Body of pancreas (tissue), 4 donors: ENCODE data around the gene DAP.

Source experiments
- POLR2A ChIP-seq, 3 donors: fragments of 450-650 bp; IDR thresholded peaks; one replicate each; pipeline ENCODE4 v1.6.1; 2016; ENCODE audit warnings: antibody characterized with exemption in 3 of 3, mild to moderate bottlenecking in 2 of 3
- TF ChIP-seq, protein P1 (sequence below), 7 experiments: fragments of 450-650 bp in 4 of 7; fragments of 200-600 bp in 3 of 7; sonication (generic) in 3 of 7; IDR thresholded peaks; one replicate each; pipeline ENCODE4 v1.5.1; 2016 to 2019; ENCODE audit warnings: antibody characterized with exemption in 7 of 7

DNA sequence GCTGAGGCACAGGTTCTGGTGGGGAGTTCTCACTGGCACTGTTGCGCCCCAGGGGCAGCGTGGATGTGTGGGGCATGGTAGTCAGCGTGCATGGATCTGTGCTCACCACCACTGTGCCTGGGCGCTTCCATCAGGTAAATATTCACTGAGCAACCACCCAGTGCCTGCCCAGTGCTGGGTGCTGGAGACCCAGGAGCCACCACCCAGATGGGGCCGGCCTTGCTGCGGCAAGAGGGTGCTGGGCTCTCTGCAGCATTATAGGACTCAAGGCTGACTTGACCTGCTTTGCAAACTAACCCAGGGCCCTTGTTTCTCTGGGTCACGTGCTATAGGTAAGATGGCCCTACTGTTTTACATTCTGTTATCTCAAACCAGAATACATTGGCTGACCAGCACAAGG, 60.5 kb downstream of the DAP start:
- TF ChIP-seq, protein P1, sequence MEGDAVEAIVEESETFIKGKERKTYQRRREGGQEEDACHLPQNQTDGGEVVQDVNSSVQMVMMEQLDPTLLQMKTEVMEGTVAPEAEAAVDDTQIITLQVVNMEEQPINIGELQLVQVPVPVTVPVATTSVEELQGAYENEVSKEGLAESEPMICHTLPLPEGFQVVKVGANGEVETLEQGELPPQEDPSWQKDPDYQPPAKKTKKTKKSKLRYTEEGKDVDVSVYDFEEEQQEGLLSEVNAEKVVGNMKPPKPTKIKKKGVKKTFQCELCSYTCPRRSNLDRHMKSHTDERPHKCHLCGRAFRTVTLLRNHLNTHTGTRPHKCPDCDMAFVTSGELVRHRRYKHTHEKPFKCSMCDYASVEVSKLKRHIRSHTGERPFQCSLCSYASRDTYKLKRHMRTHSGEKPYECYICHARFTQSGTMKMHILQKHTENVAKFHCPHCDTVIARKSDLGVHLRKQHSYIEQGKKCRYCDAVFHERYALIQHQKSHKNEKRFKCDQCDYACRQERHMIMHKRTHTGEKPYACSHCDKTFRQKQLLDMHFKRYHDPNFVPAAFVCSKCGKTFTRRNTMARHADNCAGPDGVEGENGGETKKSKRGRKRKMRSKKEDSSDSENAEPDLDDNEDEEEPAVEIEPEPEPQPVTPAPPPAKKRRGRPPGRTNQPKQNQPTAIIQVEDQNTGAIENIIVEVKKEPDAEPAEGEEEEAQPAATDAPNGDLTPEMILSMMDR (IDR thresholded peaks at IDR 0.05): no peak
- no peak for TF ChIP-seq POLR2A (IDR thresholded peaks at IDR 0.05)
